Ishikawa (cell line): ENCODE results near the gene EML1.

Experiments used
- CEBPB ChIP-seq: IDR thresholded peaks from 2 replicates; pipeline ENCODE4 v1.6.1; 2012
- CREB1 ChIP-seq: IDR thresholded peaks from 2 replicates; pipeline ENCODE4 v1.6.1; 2012; ENCODE audit warnings: low read depth
- EGR1 ChIP-seq: IDR thresholded peaks from 2 replicates; pipeline ENCODE4 v1.6.1; 2012
- EP300 ChIP-seq: IDR thresholded peaks from 2 replicates; pipeline ENCODE4 v1.6.1; 2012; ENCODE audit warnings: borderline replicate concordance
- FOXM1 ChIP-seq: IDR thresholded peaks from 2 replicates; pipeline ENCODE4 v1.6.1; 2012; ENCODE audit warnings: low read depth, borderline replicate concordance
- NFIC ChIP-seq: IDR thresholded peaks from 2 replicates; pipeline ENCODE4 v1.6.1; 2012
- RAD21 ChIP-seq: IDR thresholded peaks from 2 replicates; pipeline ENCODE4 v1.6.1; 2012; ENCODE audit warnings: low read depth
- TAF1 ChIP-seq: IDR thresholded peaks from 2 replicates; pipeline ENCODE4 v1.6.1; 2012; ENCODE audit warnings: low read depth, mild to moderate bottlenecking
- TCF12 ChIP-seq: IDR thresholded peaks from 2 replicates; pipeline ENCODE4 v1.6.1; 2012; ENCODE audit warnings: low read depth
- TEAD4 ChIP-seq: IDR thresholded peaks from 2 replicates; pipeline ENCODE4 v1.6.1; 2012
- YY1 ChIP-seq: IDR thresholded peaks from 2 replicates; pipeline ENCODE4 v1.6.1; 2012; ENCODE audit warnings: low read depth
- ZBTB7A ChIP-seq: IDR thresholded peaks from 2 replicates; pipeline ENCODE4 v1.6.1; 2012; ENCODE audit warnings: low read depth
- TF ChIP-seq, protein P1 (sequence below): IDR thresholded peaks from 2 replicates; pipeline ENCODE4 v1.6.1; 2012
- TF ChIP-seq, protein P2 (sequence below): IDR thresholded peaks from 2 replicates; pipeline ENCODE4 v1.6.1; 2012; ENCODE audit warnings: low read depth, mild to moderate bottlenecking
- TF ChIP-seq, protein P3 (sequence below): IDR thresholded peaks from 2 replicates; pipeline ENCODE4 v1.6.1; 2012

Gene EML1

DNA sequence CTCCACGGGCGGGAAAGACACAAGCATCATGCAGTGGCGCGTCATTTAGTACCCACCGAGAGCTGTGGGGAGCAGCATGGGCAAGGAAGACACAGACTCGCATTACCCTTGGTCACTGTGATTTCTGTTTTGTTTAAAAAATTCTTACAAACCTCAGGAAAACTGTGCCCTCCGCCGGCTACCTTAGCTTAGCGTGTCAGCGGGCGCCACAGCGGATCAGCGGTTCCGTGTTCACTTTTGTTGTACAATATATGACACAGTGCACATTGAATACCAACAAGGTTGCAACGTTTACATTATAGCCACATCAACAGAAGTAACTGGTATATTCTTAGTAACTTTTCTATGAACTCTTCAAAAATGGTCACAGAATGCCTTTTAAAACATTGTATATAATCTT lies 146.9 kb downstream of the EML1 start:
- TF ChIP-seq FOXM1 = no peak

DNA sequence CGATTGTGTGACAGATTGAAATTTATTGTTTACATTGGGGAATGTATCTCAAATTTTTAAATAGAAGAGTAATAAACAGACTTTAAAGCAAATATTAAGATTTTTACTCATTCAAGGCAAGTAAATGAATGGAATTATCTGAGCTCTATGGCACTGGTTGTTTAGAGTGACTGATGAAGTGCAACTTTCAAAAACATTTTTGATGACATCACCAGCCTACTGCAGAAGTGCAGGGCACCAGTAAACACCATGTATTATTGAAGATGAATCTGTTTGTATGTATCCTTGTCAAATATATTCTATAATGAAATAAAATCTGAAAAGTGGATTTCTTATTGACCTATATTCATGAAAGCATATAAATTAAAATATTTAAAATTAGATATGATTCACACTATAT lies 148.0 kb downstream of the EML1 start:
- no peak for TF ChIP-seq EP300

DNA sequence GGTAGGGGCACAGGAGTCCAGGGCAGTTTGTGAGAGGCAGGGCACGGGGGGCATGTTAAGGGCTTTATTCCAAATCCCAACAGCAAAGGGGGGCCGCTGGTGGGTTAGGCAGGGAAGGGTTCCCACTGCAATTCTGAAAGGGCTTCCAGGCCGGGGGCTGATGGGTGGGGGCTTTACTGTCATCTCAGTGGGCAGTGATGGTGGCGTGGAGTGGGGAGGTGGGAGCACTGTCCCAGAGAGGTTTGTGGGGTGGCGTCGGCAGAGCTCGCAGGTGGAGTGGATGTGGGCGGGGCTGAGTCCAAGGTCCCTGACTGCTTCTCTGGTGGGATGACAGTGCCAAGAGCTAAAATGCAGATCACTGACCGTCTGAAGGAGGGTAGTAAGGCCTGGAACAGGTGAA lies 150.4 kb downstream of the EML1 start:
- TF ChIP-seq RAD21 (no peak), YY1 (no peak), TCF12 (no peak), FOXM1 (no peak), NFIC (no peak), TEAD4 (no peak), ZBTB7A (no peak), EP300 (no peak), EGR1 (no peak), TAF1 (no peak), CEBPB (no peak), CREB1 (no peak)
- TF ChIP-seq, protein P1, sequence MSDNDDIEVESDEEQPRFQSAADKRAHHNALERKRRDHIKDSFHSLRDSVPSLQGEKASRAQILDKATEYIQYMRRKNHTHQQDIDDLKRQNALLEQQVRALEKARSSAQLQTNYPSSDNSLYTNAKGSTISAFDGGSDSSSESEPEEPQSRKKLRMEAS = no peak
- TF ChIP-seq, protein P2, sequence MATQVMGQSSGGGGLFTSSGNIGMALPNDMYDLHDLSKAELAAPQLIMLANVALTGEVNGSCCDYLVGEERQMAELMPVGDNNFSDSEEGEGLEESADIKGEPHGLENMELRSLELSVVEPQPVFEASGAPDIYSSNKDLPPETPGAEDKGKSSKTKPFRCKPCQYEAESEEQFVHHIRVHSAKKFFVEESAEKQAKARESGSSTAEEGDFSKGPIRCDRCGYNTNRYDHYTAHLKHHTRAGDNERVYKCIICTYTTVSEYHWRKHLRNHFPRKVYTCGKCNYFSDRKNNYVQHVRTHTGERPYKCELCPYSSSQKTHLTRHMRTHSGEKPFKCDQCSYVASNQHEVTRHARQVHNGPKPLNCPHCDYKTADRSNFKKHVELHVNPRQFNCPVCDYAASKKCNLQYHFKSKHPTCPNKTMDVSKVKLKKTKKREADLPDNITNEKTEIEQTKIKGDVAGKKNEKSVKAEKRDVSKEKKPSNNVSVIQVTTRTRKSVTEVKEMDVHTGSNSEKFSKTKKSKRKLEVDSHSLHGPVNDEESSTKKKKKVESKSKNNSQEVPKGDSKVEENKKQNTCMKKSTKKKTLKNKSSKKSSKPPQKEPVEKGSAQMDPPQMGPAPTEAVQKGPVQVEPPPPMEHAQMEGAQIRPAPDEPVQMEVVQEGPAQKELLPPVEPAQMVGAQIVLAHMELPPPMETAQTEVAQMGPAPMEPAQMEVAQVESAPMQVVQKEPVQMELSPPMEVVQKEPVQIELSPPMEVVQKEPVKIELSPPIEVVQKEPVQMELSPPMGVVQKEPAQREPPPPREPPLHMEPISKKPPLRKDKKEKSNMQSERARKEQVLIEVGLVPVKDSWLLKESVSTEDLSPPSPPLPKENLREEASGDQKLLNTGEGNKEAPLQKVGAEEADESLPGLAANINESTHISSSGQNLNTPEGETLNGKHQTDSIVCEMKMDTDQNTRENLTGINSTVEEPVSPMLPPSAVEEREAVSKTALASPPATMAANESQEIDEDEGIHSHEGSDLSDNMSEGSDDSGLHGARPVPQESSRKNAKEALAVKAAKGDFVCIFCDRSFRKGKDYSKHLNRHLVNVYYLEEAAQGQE = no peak
- TF ChIP-seq, protein P3, sequence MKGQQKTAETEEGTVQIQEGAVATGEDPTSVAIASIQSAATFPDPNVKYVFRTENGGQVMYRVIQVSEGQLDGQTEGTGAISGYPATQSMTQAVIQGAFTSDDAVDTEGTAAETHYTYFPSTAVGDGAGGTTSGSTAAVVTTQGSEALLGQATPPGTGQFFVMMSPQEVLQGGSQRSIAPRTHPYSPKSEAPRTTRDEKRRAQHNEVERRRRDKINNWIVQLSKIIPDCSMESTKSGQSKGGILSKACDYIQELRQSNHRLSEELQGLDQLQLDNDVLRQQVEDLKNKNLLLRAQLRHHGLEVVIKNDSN = no peak

DNA sequence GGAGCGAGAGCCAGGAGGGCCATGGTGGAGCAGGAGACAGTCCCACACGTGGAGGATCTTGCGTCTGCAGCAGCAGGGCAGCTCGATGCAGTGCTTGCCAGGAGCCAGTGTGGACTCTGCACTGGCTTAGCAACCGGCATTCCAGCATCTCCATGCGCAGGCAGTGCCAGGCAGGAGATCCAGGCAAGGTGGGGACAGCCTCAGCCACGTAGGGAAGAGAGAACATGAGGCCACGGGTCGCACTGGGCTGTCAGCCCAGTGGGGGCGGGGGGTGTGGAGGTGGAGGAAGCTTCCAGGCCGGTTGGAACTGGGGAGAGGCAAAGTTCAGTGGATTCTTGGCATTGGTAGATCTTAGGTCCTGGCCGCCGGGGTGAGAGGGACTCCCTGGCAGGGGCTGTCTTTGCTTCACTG lies 151.0 kb downstream of the EML1 start:
- TF ChIP-seq NFIC = no peak

DNA sequence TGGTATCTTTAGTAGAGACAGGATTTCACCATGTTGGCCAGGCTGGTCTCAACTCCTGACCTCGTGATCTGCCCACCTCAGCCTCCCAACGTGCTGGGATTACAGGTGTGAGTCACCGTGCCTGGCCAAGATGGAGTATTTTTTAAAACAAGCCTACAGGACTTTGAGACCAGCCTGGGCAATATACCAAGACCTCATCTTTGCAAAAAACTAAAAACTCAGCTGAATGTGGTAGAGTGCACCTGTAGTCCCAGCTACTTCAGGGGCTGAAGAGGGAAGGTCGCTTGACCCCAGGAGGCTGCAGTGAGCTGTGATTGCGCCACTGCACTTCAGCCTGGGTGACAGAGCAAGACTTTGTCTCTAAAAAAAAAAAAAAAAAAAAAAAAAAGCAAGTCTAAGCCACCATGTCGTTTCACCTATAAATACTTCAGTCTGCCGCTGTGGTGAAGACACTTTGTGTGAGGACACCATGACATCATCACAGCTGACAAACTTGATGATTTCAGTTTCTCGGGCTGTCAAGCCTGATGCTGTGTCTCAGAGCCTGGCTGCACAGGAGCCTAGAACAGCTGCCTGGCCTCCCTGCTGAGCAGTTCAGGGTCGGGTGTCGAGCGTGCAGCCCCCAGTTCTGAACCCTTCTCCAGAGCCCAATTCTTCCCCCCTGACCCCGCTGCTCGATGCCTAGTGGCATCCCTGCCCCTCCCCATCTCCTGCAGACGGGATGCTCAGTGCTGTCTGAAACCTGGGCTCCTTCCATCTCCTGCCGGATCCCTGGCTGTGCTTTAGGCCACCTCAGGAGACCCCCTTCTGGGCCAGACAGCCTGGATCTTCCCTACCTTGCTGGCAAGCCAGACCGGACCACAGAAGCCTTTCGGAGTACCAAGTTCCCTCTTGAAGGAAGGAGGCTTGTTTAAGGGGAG lies 152.8 kb downstream of the EML1 start:
- no peak for TF ChIP-seq EP300
- no peak for TF ChIP-seq ZBTB7A
- TF ChIP-seq NFIC = no peak
- no peak for TF ChIP-seq FOXM1
- no peak for TF ChIP-seq CEBPB
- TF ChIP-seq, protein P3 = no peak
- TF ChIP-seq TEAD4 = no peak
- TF ChIP-seq, protein P1 = no peak
- TF ChIP-seq EGR1 = no peak
- TF ChIP-seq YY1 = no peak
- TF ChIP-seq CREB1 = no peak
- TF ChIP-seq RAD21 = no peak

DNA sequence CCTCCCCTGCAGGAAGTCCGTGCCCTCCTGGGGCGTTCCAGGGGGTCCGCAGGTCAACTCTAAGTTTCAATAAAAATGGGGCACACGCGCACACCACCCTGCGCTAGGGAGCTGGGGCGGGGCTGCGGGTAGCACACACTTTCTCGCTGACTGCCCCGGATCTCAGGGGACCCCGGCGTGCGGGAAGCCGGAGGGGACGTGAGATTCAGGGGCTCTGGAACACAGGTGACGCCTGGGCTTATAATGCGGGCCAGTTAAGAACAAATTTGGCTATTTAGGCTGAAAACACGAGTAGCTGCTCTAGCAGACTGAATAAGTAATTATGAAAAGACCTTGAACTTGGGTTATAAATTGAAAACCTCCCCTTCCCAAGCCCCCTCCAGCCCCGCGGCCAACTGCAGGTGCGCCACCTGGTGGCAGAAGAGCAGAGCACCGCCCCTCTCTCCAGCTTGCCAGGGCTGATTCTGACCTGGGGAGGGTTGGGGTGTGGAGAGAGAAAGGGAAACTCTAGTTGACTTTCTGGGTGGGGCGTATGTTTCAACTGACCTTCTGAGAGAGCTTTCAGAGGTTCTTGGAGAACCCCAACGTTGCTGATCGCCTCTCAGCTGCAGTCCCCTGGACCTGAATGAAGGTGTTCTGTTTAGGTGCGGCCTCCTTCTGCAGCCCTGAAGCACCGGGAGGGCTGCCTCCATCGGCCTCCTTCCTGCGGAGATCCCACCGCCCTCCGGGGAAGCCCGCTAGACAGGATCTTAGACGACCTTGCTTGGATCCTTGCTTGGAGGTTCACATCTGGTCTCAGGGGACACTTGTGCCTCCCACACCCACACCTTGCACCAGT lies 153.7 kb downstream of the EML1 start:
- peak; percentile 54 for TF ChIP-seq RAD21
- no peak for TF ChIP-seq CREB1
- peak; percentile 77 for TF ChIP-seq ZBTB7A

DNA sequence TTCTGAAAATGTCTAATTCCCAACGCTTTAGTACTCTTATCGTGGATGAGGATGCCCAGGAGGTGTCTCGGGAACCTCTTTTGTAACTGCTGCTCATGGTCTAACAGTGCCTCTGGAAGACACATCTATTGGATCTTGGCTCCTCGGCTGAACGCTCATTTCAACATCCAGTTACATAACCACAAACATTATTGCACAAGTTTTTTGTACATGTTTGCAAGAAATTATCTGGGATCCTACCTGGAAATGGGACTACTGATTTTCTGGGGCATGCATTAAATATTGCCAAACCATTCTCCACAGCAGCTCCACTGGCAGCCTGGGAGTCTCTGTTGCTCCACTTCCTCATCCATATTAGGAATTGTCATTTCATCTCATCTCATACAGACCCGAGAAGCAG lies 154.5 kb downstream of the EML1 start:
- TF ChIP-seq, protein P3 = no peak
- no peak for TF ChIP-seq TCF12
- TF ChIP-seq, protein P2 = no peak
- no peak for TF ChIP-seq EP300
- TF ChIP-seq, protein P1 = no peak
- TF ChIP-seq NFIC = no peak
- no peak for TF ChIP-seq RAD21
- TF ChIP-seq TEAD4 = no peak
- no peak for TF ChIP-seq EGR1
- TF ChIP-seq TAF1 = no peak
- TF ChIP-seq CREB1 = no peak
- no peak for TF ChIP-seq FOXM1
- no peak for TF ChIP-seq CEBPB
- TF ChIP-seq YY1 = no peak
- no peak for TF ChIP-seq ZBTB7A
